Endothelial cell of umbilical vein (primary cell): ENCODE measurements around the gene KCTD21. TPM values are rescaled to one million over a fixed set of nuclear protein-coding genes. Genes with fewer than 3 reads are reported as not detected.
A peak's percentile ranks its signal among the peaks of the same experiment; 100 is the strongest.

Experiments
- BruUV-seq: library from RNA; stranded (reverse); fragments of 400-500 nt; replicated peaks from 2 replicates; lab custom pipeline; 2021; lab: Mats Ljungman, UMichigan
- CTCF ChIA-PET: fragments of 300-600, 350-600 bp; sonication (Branson Sonifier 250); formaldehyde crosslinking; loops from one replicate; lab custom pipeline; 2021; ENCODE audit warnings: antibody characterized with exemption, inconsistent platforms; lab: Charles Lee
- POLR2A ChIA-PET: fragments of 300-600, 350-600 bp; sonication (Branson Sonifier 250); formaldehyde crosslinking; loops from one replicate; lab custom pipeline; 2021; ENCODE audit warnings: antibody characterized with exemption, inconsistent platforms; lab: Charles Lee
- DNase-seq: peaks from one replicate; pipeline ENCODE4 v3.0.0-alpha.2; 2011; ENCODE audit warnings: low read depth, low spot score
- FAIRE-seq: peaks from 2 replicates; lab custom pipeline; 2011; peaks lifted over from hg19 to GRCh38; lab: Jason Lieb, UNC
- H2AFZ ChIP-seq: 2 replicates; pipeline ENCODE4 v1.6.0; 2012; ENCODE audit warnings: low read depth, low read length, control low read depth, inconsistent platforms
- H3K27ac ChIP-seq: 2 replicates; pipeline ENCODE4 v1.5.1; 2011; ENCODE audit warnings: low read depth, mild to moderate bottlenecking, control low read depth, low read length, moderate library complexity; ENCODE audit not compliant: insufficient read depth
- H3K27me3 ChIP-seq, 2 experiments: 2 replicates each; pipeline versions ENCODE4 v1.6.0 to v1.6.1; 2011; ENCODE audit warnings: low read length in 2 of 2, mixed read lengths in 1 of 2; ENCODE audit not compliant: control insufficient read depth in 2 of 2, insufficient read depth in 2 of 2
- H3K36me3 ChIP-seq, 2 experiments: 2 replicates in 1 of 2; 3 replicates in 1 of 2; pipeline ENCODE4 v1.5.1; 2011; ENCODE audit warnings: low read length in 2 of 2, mild to moderate bottlenecking in 1 of 2, moderate library complexity in 1 of 2; ENCODE audit not compliant: control insufficient read depth in 2 of 2, insufficient read depth in 2 of 2; ENCODE audit errors: extremely low read depth in 1 of 2
- H3K4me1 ChIP-seq: 3 replicates; pipeline ENCODE4 v1.5.1; 2011; ENCODE audit warnings: mild to moderate bottlenecking, low read length; ENCODE audit not compliant: control insufficient read depth, insufficient read depth; ENCODE audit errors: extremely low read depth
- H3K4me2 ChIP-seq: 2 replicates; pipeline ENCODE4 v1.6.1; 2011; ENCODE audit warnings: low read length, control low read depth, mixed read lengths; ENCODE audit not compliant: insufficient read depth
- H3K4me3 ChIP-seq, 3 experiments: fragments of 200-600 bp in 1 of 3; sonication (generic), shearing (Covaris generic) in 1 of 3; replicated peaks in 1 of 3; 2 replicates each; pipeline ENCODE4 v1.5.1; 2011 to 2016; ENCODE audit warnings: control low read depth in 3 of 3, low read length in 3 of 3, mild to moderate bottlenecking in 2 of 3, inconsistent platforms in 1 of 3, low read depth in 1 of 3, moderate library complexity in 1 of 3; ENCODE audit not compliant: insufficient read depth in 1 of 3
- H3K79me2 ChIP-seq: 2 replicates; pipeline ENCODE4 v1.6.0; 2012; ENCODE audit warnings: low read length, inconsistent platforms; ENCODE audit not compliant: control insufficient read depth, insufficient read depth
- H3K9ac ChIP-seq: replicated peaks from 2 replicates; pipeline ENCODE3; 2011; ENCODE audit warnings: low read length, control low read depth; ENCODE audit not compliant: insufficient read depth; ENCODE audit errors: extremely low read depth
- H3K9me1 ChIP-seq: replicated peaks from 3 replicates; pipeline ENCODE4 v1.6.0; 2011; ENCODE audit warnings: mild to moderate bottlenecking, low read length; ENCODE audit not compliant: control insufficient read depth, insufficient read depth; ENCODE audit errors: extremely low read depth
- H3K9me3 ChIP-seq: replicated peaks from 2 replicates; pipeline ENCODE4 v1.5.1; 2012; ENCODE audit warnings: low read length, inconsistent platforms; ENCODE audit not compliant: control insufficient read depth, insufficient read depth
- H4K20me1 ChIP-seq: replicated peaks from 2 replicates; pipeline ENCODE3; 2011; ENCODE audit warnings: mild to moderate bottlenecking, low read length; ENCODE audit not compliant: control insufficient read depth, insufficient read depth; ENCODE audit errors: extremely low read depth
- EZH2 ChIP-seq: IDR thresholded peaks from 2 replicates; pipeline ENCODE4 v1.6.1; 2012; ENCODE audit warnings: borderline replicate concordance, low read depth, mild to moderate bottlenecking, moderate library complexity, low read length, inconsistent platforms; ENCODE audit not compliant: severe bottlenecking
- FOS ChIP-seq: IDR thresholded peaks from 2 replicates; pipeline ENCODE4 v1.6.1; 2011; ENCODE audit warnings: mild to moderate bottlenecking, low read length, moderate library complexity, borderline replicate concordance; ENCODE audit not compliant: insufficient read depth
- GATA2 ChIP-seq: IDR thresholded peaks from 2 replicates; pipeline ENCODE4 v1.7.0; 2011; ENCODE audit warnings: low read depth, mild to moderate bottlenecking, moderate library complexity, mixed read lengths, low read length; ENCODE audit not compliant: insufficient read length, insufficient read depth
- JUN ChIP-seq: IDR thresholded peaks from 2 replicates; pipeline ENCODE4 v1.6.1; 2011; ENCODE audit warnings: borderline replicate concordance, low read depth; ENCODE audit not compliant: insufficient read length, insufficient read depth
- MAX ChIP-seq: IDR thresholded peaks from 2 replicates; pipeline ENCODE4 v1.6.1; 2011; ENCODE audit not compliant: insufficient read depth, insufficient read length
- MYC ChIP-seq: IDR thresholded peaks from one replicate; pipeline ENCODE4 v1.6.1; 2011; ENCODE audit warnings: mild to moderate bottlenecking, low read depth, low read length
- POLR2A ChIP-seq: IDR thresholded peaks from 2 replicates; pipeline ENCODE4 v1.6.1; 2012; ENCODE audit warnings: low read depth, mild to moderate bottlenecking, control low read depth, low read length
- POLR2AphosphoS5 ChIP-seq: IDR thresholded peaks from 2 replicates; pipeline ENCODE4 v1.6.1; 2012; ENCODE audit warnings: low read depth, mild to moderate bottlenecking, control low read depth, low read length, moderate library complexity; ENCODE audit not compliant: insufficient read depth
- dilution Hi-C: fragments of 300-500 bp; cut with MboI; formaldehyde crosslinking; loops from one replicate; pipeline ENCODE4 v1.15.0; 2019; ENCODE audit warnings: low sequenced_read_pairs; ENCODE audit not compliant: extremely low pct_ligation_motif_present
- intact Hi-C: fragments of 100-400 bp; cut with micrococcal nuclease; formaldehyde crosslinking; loops from one replicate; pipeline ENCODE4 v1.10.0; 2022
- polyA plus RNA-seq, 4 experiments: library from polyadenylated mRNA; depleted of rRNA in 3 of 4; stranded (reverse) in 3 of 4; unstranded in 1 of 4; fragments of >200 nt; gene quantifications; 2 replicates each; pipeline versions ENCODE4 v1.2.1 to v1.2.3, GENCODE V29; 2011 to 2012; ENCODE audit warnings: missing spikeins in 1 of 4
- total RNA-seq: library from RNA; stranded (reverse); gene quantifications from 2 replicates; pipeline ENCODE4 v1.2.3, GENCODE V29; 2021
- TF ChIP-seq, protein P1 (sequence below), 2 donors: IDR thresholded peaks; 1 replicate in 1 of 2; 2 replicates in 1 of 2; pipeline ENCODE4 v1.5.1; 2011; ENCODE audit warnings: low read length in 2 of 2, mild to moderate bottlenecking in 2 of 2, moderate library complexity in 2 of 2, control low read depth in 1 of 2, inconsistent platforms in 1 of 2, low read depth in 1 of 2; ENCODE audit not compliant: insufficient read depth in 1 of 2; ENCODE audit errors: extremely low read depth in 1 of 2

KCTD21 gene
- total and polyA plus RNA-seq, 2 donors (not counting 3 experiments of a cell fraction or from before 2014, with no cell fraction given): 8.5 to 11.9 TPM

DNA sequence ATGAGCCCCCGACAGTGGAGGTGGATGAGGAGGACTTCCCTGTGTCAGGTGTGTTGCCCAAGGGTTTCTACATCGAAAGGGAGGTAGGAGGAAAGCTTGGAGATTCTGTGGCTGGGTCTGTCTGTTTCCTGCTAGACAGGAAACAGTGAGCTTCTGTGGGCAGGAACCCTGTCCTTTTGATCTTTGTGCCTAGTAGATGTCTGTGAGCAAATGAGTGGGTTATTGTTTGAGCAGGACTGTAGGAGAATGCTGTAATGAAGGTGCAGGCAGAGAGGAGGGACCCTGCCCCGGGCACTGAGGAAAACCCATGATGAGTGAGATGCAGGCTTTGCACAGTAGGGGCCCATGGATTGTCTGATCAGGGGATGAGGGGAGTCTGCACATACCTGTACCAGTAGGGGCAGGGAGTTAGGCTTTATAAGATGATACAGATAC is 14.3 kb upstream of the KCTD21 start:
- TF ChIP-seq FOS: no peak
- no peak for TF ChIP-seq MAX
- no peak for TF ChIP-seq POLR2A
- TF ChIP-seq, protein P1, sequence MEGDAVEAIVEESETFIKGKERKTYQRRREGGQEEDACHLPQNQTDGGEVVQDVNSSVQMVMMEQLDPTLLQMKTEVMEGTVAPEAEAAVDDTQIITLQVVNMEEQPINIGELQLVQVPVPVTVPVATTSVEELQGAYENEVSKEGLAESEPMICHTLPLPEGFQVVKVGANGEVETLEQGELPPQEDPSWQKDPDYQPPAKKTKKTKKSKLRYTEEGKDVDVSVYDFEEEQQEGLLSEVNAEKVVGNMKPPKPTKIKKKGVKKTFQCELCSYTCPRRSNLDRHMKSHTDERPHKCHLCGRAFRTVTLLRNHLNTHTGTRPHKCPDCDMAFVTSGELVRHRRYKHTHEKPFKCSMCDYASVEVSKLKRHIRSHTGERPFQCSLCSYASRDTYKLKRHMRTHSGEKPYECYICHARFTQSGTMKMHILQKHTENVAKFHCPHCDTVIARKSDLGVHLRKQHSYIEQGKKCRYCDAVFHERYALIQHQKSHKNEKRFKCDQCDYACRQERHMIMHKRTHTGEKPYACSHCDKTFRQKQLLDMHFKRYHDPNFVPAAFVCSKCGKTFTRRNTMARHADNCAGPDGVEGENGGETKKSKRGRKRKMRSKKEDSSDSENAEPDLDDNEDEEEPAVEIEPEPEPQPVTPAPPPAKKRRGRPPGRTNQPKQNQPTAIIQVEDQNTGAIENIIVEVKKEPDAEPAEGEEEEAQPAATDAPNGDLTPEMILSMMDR (IDR thresholded peaks at IDR 0.05; ENCODE audit: extremely low read depth in 1 of 2, insufficient read depth in 1 of 2, low read depth in 1 of 2, low read length in 2 of 2): no peak
- TF ChIP-seq JUN: no peak
- no peak for TF ChIP-seq EZH2
- TF ChIP-seq POLR2AphosphoS5: no peak
- no peak for TF ChIP-seq MYC
- no peak for TF ChIP-seq GATA2
- Histone ChIP-seq H3K79me2 (no peaks in the 10 kb centered on the region), H3K27me3 (no peaks in the 10 kb centered on the region), H4K20me1 (no peaks in the 10 kb centered on the region), H3K9ac (no peak overlapping the region), H3K36me3 (peaks cover 0 to 16% of the 10 kb centered on the region in 2 experiments), H3K27ac (no peak overlapping the region), H2AFZ (no peak overlapping the region), H3K4me1 (peaks cover 5% of the 10 kb centered on the region), H3K9me1 (no peaks in the 10 kb centered on the region), H3K9me3 (no peaks in the 10 kb centered on the region), H3K4me3 (no peak overlapping the region), H3K4me2 (no peak overlapping the region)
- FAIRE-seq: peak; percentile 68
- dilution Hi-C loops (no loop called here), intact Hi-C loops (no loop called here)
- ChIA-PET CTCF (interaction anchor here (1.2 kb wide), 1 partner anchor 362 kb away, joined by 6 read pairs; no protein-coding TSS in a partner anchor), POLR2A (no interaction called here)
- no TSS peak for BruUV-seq
- no peak for DNase-seq
